HG02623 (cell line): ENCODE measurements around the gene EIF2B5.

Source experiments
- ATAC-seq: cut with Tn5 transposase; IDR thresholded peaks from one replicate; pipeline ENCODE4 v1.9.1; 2021; ENCODE audit warnings: moderate library complexity; ENCODE audit not compliant: unreplicated experiment

Gene EIF2B5

DNA sequence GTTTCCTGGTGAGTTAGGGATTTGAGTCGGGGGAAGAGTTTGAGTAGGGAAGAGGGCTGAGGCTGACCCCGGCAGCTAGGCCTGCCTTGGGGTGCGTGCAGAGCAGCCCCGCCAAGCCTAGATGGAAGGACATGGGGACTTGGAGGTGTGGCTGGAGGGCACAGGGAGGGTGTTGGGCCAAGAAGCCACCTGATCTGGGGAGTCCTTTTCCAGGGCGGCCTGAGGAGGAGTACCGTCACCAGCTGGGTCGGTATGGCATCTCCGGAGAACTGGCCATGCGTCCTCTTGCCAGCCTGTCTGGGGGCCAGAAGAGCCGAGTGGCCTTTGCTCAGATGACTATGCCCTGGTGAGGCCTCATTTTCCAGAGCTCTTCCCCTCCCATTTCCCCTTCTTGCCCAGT, 57.7 kb downstream of the EIF2B5 start:
- ATAC-seq, result no peak

- ATAC-seq, result no peak
Observed at GRCh38 chr3:184193991-184194539, 58.9 kb downstream of the EIF2B5 start.
